ENCODE results near the gene SLC25A27. TPM values are rescaled to one million over a fixed set of nuclear protein-coding genes. Genes with fewer than 3 reads are reported as not detected.

SLC25A27 gene
- total RNA-seq (10 to 100 TPM in 7 of 9 donors, 1 to 10 TPM in 2; 7.5 to 16.0 (median 10.5) TPM), polyA plus RNA-seq (10 to 100 TPM in 1 of 2 donors, 1 to 10 TPM in 1; 2.5 to 23.3 TPM)
- long read RNA-seq, donor 1, partial matches to known transcripts: 1 of 7 reads
- long read RNA-seq, donor 1, other reads (novel, unspliced or antisense): 6 of 7 reads
- long read RNA-seq, donor 2, partial matches to known transcripts: 1 of 11 reads
- long read RNA-seq, donor 2, other reads (novel, unspliced or antisense): 7 of 11 reads
- long read RNA-seq, donor 3, partial matches to known transcripts: 0 of 4 reads
- long read RNA-seq, donor 3, other reads (novel, unspliced or antisense): 4 of 4 reads

DNA sequence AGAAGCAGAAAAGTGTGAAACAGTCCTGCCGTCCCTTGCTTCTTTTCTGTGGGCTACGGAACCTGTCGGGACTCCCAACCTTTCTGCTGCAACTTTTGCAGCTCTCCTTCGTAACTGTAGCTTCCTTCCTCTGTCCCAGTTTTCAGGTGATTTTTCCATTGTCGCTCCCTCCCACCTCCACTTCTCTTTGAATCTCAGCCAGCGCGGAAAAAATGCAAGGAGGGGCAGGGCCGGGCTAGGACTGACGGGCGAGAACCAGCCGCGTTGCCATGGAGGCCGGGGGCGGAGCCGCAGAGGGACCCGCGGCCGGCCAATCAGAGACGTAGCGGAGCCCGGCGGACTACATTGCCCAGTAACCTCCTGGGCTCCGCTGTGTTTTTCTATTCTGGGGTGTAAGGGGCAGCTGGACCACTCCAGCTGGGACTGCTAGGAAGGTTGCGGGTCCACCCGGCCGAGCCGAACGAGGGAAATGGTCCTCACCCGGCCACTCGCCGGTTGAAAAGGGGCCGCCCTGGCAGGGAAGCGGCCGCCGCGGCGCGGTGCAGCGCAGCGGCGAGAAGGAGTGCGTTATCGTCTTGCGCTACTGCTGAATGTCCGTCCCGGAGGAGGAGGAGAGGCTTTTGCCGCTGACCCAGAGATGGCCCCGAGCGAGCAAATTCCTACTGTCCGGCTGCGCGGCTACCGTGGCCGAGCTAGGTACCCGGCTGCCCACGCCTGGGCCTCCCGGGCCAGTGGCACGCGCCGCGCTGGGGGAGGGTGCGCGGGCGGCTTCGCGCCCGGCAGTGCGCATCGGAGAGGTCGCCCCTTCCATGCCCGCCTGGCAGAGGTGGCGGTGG is at the start of gene SLC25A27, which contains the start of gene CYP39A1:
Gene SLC25A27, plus strand, starts transcription at position 373 of the 836 bp plus-strand sequence. Its CDS starts 218 bp downstream, at position 591.
Gene CYP39A1, minus strand, starts transcription at position 216 of the 836 bp plus-strand sequence. CDS start 236 bp downstream, outside the sequence.
- H3K27me3 ChIP-seq: peaks cover 0 to 12% (median 0%) of the 10 kb centered on the region in 9 donors
- peaks cover 0 to 18% (median 9%) of the 10 kb centered on the region in 12 donors for H3K4me1 ChIP-seq
- H3K36me3 ChIP-seq: peaks cover 0 to 18% (median 0%) of the 10 kb centered on the region in 9 donors
- peak within 1 kb of the TSS; percentile 59 to 96 (median 84) for H3K4me3 ChIP-seq
- TF ChIP-seq CTCF (IDR thresholded peaks at IDR 0.05) (peak in 1 of 12 donors; percentile 10), POLR2A (IDR thresholded peaks at IDR 0.05) (peak in 1 of 2 donors; percentile 82)
- peak; percentile 100 for ATAC-seq
- intact Hi-C loops (cut with DNase I): no loop called here
- 0 to 1% (median 1%) methylated on average over 37 to 72 of the region's 72 CpGs for WGBS, 4 donors
- H3K27ac ChIP-seq: peak within 1 kb of the TSS; percentile 21 to 93 (median 88)
- H3K9me3 ChIP-seq: no peaks in the 10 kb centered on the region
- peak; percentile 94 to 96 (median 95) for DNase-seq

GRCh38 chr6:46605091-46605797 is 47.5 kb upstream of the SLC25A27 start:
- intact Hi-C loops (cut with DNase I): no loop called here
- H3K4me1 ChIP-seq: peaks cover 0 to 23% (median 9%) of the 10 kb centered on the region in 12 donors

DNA sequence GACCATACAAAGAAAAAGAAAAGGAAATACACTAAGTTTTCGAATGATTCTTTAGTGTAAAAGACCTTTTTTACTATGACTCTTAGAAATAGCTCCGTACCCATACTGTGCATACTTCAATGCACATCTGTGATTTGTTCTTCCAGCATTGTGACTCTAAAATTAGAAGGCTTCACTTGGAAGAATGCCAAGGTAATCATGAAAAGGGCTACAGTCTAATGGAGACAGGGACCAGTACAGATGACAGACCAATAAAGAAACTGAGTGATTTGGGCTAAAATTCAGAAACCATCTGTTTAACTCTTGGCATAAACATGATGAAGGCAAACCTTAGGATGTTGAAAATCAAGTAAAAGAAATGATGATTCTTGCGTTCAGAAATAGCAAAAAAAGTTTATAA is 46.4 kb upstream of the SLC25A27 start:
- no peak overlapping the region for H3K4me3 ChIP-seq
- H3K9me3 ChIP-seq: no peaks in the 10 kb centered on the region
- 29 to 37% (median 33%) methylated on average over 3 of the region's 3 CpGs for WGBS, 4 donors
- intact Hi-C loops (cut with DNase I): no loop called here
- ATAC-seq (peak; percentile 57 to 75 (median 66)), DNase-seq (no peak)
- no peaks in the 10 kb centered on the region for H3K27me3 ChIP-seq
- TF ChIP-seq POLR2A (IDR thresholded peaks at IDR 0.05) (no peak), CTCF (IDR thresholded peaks at IDR 0.05) (no peak)
- peaks cover 0 to 24% (median 9%) of the 10 kb centered on the region in 12 donors for H3K4me1 ChIP-seq
- no peaks in the 10 kb centered on the region for H3K36me3 ChIP-seq
- H3K27ac ChIP-seq: no peak overlapping the region

More at GRCh38 chr6:46605091-46605797, 47.5 kb upstream of the SLC25A27 start:
- H3K27me3 ChIP-seq: no peaks in the 10 kb centered on the region
- no peak overlapping the region for H3K4me3 ChIP-seq
- no peaks in the 10 kb centered on the region for H3K36me3 ChIP-seq
- no peak overlapping the region for H3K27ac ChIP-seq
- ATAC-seq: no peak
- DNase-seq: no peak
- no peaks in the 10 kb centered on the region for H3K9me3 ChIP-seq
- TF ChIP-seq POLR2A (IDR thresholded peaks at IDR 0.05) (no peak), CTCF (IDR thresholded peaks at IDR 0.05) (no peak)
- 81 to 86% (median 84%) methylated on average over 3 of the region's 3 CpGs for WGBS, 4 donors

All from heart left ventricle (tissue), 16 donors.